Astrocyte (in vitro differentiated cells and primary cell): ENCODE measurements around the gene SMPDL3A.

Source experiments
- CTCF ChIP-seq: IDR thresholded peaks from 2 replicates; pipeline ENCODE4 v1.5.1; 2011; ENCODE audit warnings: low read depth, mild to moderate bottlenecking, inconsistent platforms, low read length, moderate library complexity; ENCODE audit not compliant: insufficient read depth
- EZH2 ChIP-seq: IDR thresholded peaks from 2 replicates; pipeline ENCODE4 v1.6.1; 2012; ENCODE audit warnings: mild to moderate bottlenecking, low read length, inconsistent platforms; ENCODE audit not compliant: insufficient read depth

- TF ChIP-seq EZH2, result no peak
- TF ChIP-seq CTCF, result no peak
Measured at GRCh38 chr6:122758927-122759334, 30.1 kb upstream of the SMPDL3A start.
